ELR (cell line): ENCODE data around the gene MTA3.
A peak's percentile ranks its signal among the peaks of the same experiment; 100 is the strongest.
"Not testable (repeated sequence)": the region's sequence is repeated elsewhere in the genome, so short reads cannot be mapped to it uniquely, and the experiment has no call there.

Experiments
- DNase-seq: peaks from one replicate; pipeline ENCODE4 v3.0.0-alpha.2; 2015; ENCODE audit warnings: low read depth

MTA3 gene

DNA sequence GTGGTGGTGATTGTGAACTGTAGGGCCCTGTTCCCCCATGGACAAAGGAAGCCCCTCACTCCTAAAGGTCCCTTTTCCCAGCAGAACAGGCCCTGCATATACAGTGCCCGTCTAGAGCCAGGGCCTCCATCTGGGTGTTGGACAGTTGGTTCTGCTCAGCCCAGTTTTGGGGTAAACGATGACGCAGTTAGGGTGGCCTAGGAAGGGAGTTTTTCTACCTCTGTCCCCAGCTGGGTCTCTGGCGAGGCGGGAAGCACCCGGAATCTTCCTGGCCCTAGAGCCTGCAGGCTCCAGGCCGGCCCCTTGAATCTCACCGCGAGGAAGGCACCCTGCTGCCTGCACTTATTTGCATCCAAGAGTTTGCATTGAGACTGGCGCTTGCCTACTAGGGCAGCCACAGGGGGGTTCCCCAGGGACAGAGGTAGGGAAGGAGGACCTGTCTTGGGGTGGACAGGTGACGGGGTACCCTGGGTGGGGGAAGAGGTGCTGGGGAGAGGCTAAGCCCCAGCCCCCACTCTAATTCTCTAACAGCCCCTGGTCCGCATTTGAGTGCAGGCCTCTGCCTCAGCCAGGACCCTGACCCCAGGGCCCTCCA lies 529 bp upstream of the MTA3 start:
- peak; percentile 13 for DNase-seq

GRCh38 chr2:42569116-42569711 lies 782 bp downstream of the MTA3 start:
- peak; percentile 38 for DNase-seq

- peak; percentile 14 for DNase-seq
Measured at GRCh38 chr2:42569883-42570282, 1.5 kb downstream of the MTA3 start.

DNA sequence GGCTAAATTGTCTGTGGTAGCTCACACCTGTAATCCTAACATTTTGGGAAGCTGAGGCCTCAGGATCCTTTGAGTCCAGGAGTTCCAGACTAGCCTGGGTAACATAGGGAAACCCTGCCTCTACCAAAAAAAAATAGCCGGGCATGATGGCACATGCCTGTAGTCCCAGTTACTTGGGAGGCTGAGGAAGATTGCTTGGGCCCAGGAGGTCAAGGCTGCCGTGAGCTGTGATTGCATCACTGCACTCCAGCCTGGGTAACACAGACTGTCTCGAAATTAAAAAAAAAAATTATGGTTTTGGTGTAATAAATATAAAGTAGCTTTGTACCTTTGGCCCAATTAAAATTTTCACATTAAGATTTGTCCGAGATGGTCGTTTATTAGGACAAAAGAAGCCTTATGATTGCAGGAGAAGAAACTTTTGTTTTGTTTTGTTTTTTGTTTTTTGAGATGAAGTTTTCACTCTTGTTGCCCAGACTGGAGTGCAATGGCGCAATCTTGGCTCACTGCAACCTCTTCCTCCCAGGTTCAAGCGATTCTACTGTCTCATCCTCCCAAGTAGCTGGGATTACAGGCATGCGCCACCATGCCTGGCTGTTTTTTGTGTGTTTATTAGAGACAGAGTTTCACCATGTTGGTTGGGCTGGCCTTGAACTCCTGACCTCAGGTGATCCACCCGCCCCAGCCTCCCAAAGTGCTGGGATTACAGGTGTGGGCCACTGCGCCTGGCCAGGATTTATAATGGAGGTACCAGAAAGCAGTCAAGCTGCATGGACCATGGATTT lies 4.1 kb downstream of the MTA3 start:
- no peak for DNase-seq

- no peak for DNase-seq
Measured at GRCh38 chr2:42573256-42573655, 4.8 kb downstream of the MTA3 start.

GRCh38 chr2:42575458-42576064 lies 7.1 kb downstream of the MTA3 start:
- DNase-seq: no peak

DNA sequence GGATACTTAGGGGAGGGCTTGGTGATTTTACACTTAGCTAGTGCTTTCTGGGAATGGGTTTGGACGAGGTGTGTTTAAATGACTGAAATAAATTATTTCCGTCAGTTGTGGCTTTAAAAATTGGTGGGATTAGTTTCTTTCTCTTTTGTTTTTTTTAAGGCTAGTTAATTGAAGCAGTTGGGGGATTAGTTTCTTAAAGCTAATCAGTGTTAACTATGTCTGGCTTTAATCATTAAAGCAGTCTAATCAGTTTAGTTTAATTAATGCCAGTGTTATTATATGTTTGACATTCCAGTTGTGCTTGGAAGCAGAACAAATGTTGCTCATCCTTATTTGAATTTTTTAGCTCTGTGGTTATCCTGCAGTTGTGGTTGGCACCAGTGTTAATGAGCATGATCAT lies 10.2 kb downstream of the MTA3 start:
- DNase-seq: no peak

DNA sequence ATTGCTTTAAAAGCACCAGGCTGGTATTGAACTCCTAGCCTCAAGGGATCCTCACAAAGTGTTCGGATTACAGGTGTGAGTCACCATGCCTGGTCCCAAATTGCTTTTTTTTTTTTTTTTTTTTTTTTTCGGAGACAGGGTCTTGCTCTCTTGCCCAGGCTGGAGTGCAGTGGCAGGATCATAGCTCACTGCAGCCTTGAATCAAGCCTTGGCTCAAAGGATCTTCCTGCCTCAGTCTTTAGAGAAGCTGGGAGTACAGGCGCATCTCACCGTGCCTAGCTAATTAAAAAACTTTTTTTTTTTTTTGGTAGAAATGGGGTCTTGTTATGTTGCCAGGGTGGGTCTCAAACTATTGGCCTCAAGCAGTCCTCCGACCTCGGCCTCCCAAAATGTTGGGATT lies 12.8 kb downstream of the MTA3 start:
- DNase-seq: no peak

GRCh38 chr2:42584628-42585027 lies 16.2 kb downstream of the MTA3 start:
- DNase-seq: not testable (repeated sequence)

- no peak for DNase-seq
Measured at GRCh38 chr2:42585779-42586178, 17.3 kb downstream of the MTA3 start.

DNA sequence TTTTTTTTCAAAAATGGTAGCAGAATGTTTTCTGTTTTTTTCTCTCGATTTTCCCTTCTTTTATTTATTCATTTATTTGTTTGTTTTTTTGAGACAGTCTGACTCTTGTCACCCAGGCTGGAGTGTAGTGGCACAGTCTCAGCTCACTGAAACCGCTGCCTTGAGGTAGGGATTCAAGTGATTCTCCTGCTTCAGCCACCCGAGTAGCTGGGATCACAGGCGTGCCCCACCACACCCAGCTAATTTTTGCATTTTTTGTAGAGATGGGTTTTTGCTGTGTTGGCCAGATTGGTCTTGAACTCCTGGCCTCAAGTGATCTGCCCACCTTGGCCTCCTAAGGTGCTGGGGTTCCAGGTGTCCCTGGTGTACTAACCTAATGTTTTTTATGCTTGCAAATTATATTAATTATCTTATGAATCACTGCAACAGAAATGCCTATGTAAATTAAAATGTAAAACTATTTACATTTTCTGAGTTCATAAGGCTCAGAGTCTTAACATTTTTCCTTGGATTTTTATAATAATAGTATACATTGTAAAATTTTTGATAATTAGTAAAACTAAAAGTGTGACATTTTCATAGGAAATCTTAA lies 19.2 kb downstream of the MTA3 start:
- no peak for DNase-seq

GRCh38 chr2:42588121-42588520 lies 19.7 kb downstream of the MTA3 start:
- DNase-seq: no peak

GRCh38 chr2:42590176-42590575 lies 21.7 kb downstream of the MTA3 start:
- DNase-seq: no peak

- DNase-seq: no peak
Measured at GRCh38 chr2:42593282-42593681, 24.9 kb downstream of the MTA3 start.

GRCh38 chr2:42598656-42599055 lies 30.2 kb downstream of the MTA3 start:
- DNase-seq: peak; percentile 9

DNA sequence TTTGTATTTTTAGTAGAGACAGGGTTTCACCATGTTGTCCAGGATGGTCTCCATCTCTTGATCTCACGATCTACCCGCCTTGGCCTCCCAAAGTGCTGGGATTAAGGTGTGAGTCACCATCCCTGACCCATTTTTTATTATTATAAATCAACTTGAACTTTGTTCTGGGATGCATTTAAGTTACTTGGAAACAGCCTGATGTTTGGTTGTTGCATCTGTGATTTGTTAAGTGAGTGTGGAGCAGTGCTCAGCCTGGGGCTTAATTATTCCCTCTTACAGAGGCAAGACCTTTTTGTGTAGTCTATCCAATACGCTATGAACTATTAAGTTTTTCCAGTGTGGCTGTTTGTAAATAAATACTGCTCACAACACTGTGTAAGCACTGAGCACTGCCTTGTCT lies 32.6 kb downstream of the MTA3 start:
- no peak for DNase-seq

DNA sequence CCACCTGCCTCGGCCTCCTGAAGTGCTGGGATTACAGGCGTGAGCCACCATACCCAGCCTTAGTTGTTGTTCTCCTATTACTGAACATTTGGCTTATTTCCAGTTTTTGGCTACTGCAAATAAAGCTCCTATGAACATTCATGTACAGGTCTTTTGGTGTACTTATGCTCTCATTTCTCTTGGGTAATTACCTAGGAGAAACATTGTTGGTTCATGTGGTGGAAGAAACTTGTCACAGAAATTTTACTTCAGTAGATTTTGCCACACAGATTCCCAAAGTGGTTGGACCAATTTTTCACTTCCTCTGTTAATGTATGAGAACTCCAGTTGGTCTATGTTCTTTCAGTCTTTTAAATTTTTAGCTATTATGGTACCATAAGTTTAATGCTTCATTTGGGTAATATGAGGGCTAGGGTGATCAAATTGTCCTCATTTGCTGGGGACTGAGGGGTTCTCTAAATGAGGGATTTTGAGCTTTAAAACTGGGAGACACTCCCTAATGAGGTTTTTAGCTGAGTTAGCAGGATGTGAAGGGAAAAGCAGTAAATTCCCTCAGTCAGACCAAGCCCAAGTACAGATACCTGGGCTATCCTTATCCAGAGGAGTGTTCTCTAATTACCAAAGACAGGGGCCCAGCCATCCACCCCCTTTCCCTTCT lies 33.9 kb downstream of the MTA3 start:
- no peak for DNase-seq

GRCh38 chr2:42602876-42603219 lies 34.4 kb downstream of the MTA3 start:
- DNase-seq: no peak

GRCh38 chr2:42604341-42604867 lies 36.0 kb downstream of the MTA3 start:
- not testable (repeated sequence) for DNase-seq

DNA sequence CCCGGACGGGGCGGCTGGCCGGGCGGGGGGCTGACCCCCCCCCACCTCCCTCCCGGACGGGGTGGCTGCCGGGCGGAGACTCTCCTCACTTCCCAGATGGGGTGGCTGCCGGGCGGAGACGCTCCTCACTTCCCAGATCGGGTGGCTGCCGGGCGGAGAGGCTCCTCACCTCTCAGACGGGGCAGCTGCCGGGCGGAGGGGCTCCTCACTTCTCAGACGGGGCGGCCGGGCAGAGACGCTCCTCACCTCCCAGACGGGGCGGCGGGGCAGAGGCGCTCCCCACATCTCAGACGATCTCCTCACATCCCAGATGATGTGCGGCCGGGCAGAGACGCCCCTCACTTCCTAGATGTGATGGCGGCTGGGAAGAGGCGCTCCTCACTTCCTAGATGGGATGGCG lies 37.7 kb downstream of the MTA3 start:
- DNase-seq: not testable (repeated sequence)

DNA sequence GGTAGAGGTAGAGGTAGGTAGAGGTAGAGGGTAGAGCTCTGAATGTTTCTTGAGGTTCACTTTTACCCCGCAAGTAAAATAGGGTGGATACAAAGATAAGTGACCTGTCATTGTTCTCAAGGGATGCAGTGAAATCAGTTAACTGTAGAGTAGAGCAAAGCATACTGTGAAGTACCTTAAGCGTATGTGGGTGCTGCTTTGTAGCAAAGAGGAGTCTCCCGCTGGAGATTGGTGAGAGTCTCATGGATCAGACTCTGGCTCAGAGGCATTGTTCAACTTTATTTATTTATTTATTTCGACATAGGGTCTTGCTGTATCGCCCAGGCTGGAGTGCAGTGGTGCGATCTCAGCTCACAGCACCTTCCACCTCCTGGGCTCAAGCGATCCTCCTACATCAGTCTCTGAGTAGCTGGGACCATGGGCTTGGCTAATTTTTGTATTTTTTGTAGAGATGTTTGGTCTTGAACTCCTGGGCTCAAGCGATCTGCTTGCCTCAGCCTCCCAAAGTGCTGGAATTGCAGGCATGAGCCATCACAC lies 38.7 kb downstream of the MTA3 start:
- no peak for DNase-seq
